Activated CD4-positive, CD25-positive, alpha-beta regulatory T cell treated with anti-CD3 and anti-CD28 coated beads, Interleukin-2, amount 50 U/mL, for 16 hours (primary cell): Measurements from ENCODE around the gene INIP.

Experiments used
- DNase-seq: peaks from one replicate; pipeline ENCODE4 v3.0.0-alpha.2; 2020; ENCODE audit warnings: low read depth, low spot score

INIP gene

GRCh38 chr9:112717661-112718331 lies at the start of gene INIP:
INIP (minus strand) TSS chr9:112718117; CDS start chr9:112716485, 1,632 bp downstream.
- peak; percentile 95 for DNase-seq

GRCh38 chr9:112765281-112765680 lies 47.4 kb upstream of the INIP start:
- DNase-seq = no peak

- no peak for DNase-seq
These were observed 46.9 kb upstream of the INIP start for GRCh38 chr9:112764837-112765236.

- no peak for DNase-seq
These were observed 46.4 kb upstream of the INIP start for GRCh38 chr9:112764344-112764743.

- DNase-seq = no peak
These were observed 45.0 kb upstream of the INIP start for GRCh38 chr9:112762726-112763518.

- DNase-seq = no peak
These were observed 44.2 kb upstream of the INIP start for GRCh38 chr9:112761912-112762655.

GRCh38 chr9:112760821-112761220 lies 42.9 kb upstream of the INIP start:
- DNase-seq = no peak

- DNase-seq = no peak
These were observed 40.0 kb upstream of the INIP start for GRCh38 chr9:112757940-112758339.

GRCh38 chr9:112757282-112757883 lies 39.5 kb upstream of the INIP start:
- DNase-seq = no peak

GRCh38 chr9:112755675-112756074 lies 37.8 kb upstream of the INIP start:
- no peak for DNase-seq

- DNase-seq = no peak
These were observed 37.1 kb upstream of the INIP start for GRCh38 chr9:112755016-112755427.

GRCh38 chr9:112754578-112754977 lies 36.7 kb upstream of the INIP start:
- no peak for DNase-seq

GRCh38 chr9:112753725-112754124 lies 35.8 kb upstream of the INIP start:
- no peak for DNase-seq

- no peak for DNase-seq
These were observed 34.6 kb upstream of the INIP start for GRCh38 chr9:112752334-112753125.

GRCh38 chr9:112751056-112751795 lies 33.3 kb upstream of the INIP start:
- no peak for DNase-seq

GRCh38 chr9:112750764-112751055 lies 32.8 kb upstream of the INIP start:
- DNase-seq = no peak

- peak; percentile 54 for DNase-seq
These were observed 32.3 kb upstream of the INIP start, which contains the start of gene SNX30 for GRCh38 chr9:112750016-112750763. SNX30 (plus strand) TSS chr9:112750760; CDS start chr9:112751002, 242 bp downstream.

GRCh38 chr9:112747094-112747493 lies 29.2 kb upstream of the INIP start:
- no peak for DNase-seq

GRCh38 chr9:112744177-112744576 lies 26.3 kb upstream of the INIP start:
- no peak for DNase-seq
